HEK293 (cell line): ENCODE data around the gene DCLK3.

Source experiments
- CTCF ChIA-PET: fragments of 350-600 bp; formaldehyde crosslinking; extraction: SDS; loops from one replicate; lab custom pipeline; 2021; ENCODE audit warnings: antibody characterized with exemption; lab: Yijun Ruan, JAX
- POLR2A ChIA-PET: fragments of 300-600 bp; formaldehyde crosslinking; extraction: SDS; loops from one replicate; lab custom pipeline; 2020; ENCODE audit warnings: antibody characterized with exemption, inconsistent platforms; lab: Yijun Ruan, JAX
- H3K27ac ChIP-seq: fragments of 200-500 bp; sonication (Bioruptor generic); 2 replicates; pipeline ENCODE4 v1.5.1; 2014; ENCODE audit warnings: low read depth, low read length, control low read depth, inconsistent platforms; ENCODE audit errors: extremely low read depth
- H3K36me3 ChIP-seq, 2 experiments: fragments of 200-500 bp in 1 of 2; sonication (Bioruptor generic) in 1 of 2; 1 replicate in 1 of 2; 2 replicates in 1 of 2; pipeline ENCODE4 v1.5.1; 2014 to 2017; ENCODE audit warnings: inconsistent platforms in 2 of 2, low read length in 2 of 2; ENCODE audit not compliant: control insufficient read depth in 2 of 2, insufficient read depth in 1 of 2
- H3K4me1 ChIP-seq: fragments of 200-500 bp; sonication (Bioruptor generic); 2 replicates; pipeline ENCODE4 v1.5.1; 2014; ENCODE audit warnings: mild to moderate bottlenecking, low read length, inconsistent platforms; ENCODE audit not compliant: control insufficient read depth, insufficient read depth
- H3K4me3 ChIP-seq: 2 replicates; pipeline ENCODE4 v1.5.1; 2011; ENCODE audit warnings: low read depth, mild to moderate bottlenecking, control low read depth, low read length, moderate library complexity
- H3K9me3 ChIP-seq: fragments of 200-500 bp; sonication (Bioruptor generic); 2 replicates; pipeline ENCODE4 v1.5.1; 2014; ENCODE audit warnings: low read depth, low read length, inconsistent platforms; ENCODE audit not compliant: control insufficient read depth, insufficient read depth
- GLI4 ChIP-seq: fragments of 450-650 bp; formaldehyde crosslinking; IDR thresholded peaks from 2 replicates; pipeline ENCODE4 v1.5.1; 2016; ENCODE audit warnings: missing biosample characterization, missing genetic modification characterization
- ZBTB44 ChIP-seq: fragments of 450-650 bp; IDR thresholded peaks from 2 replicates; pipeline ENCODE4 v1.5.1; 2018; ENCODE audit warnings: missing biosample characterization, mild to moderate bottlenecking, missing genetic modification characterization
- ZIC2 ChIP-seq: fragments of 450-650 bp; formaldehyde crosslinking; IDR thresholded peaks from 2 replicates; pipeline ENCODE4 v1.5.1; 2016; ENCODE audit warnings: missing biosample characterization, missing genetic modification characterization
- ZNF138 ChIP-seq: fragments of 450-650 bp; formaldehyde crosslinking; IDR thresholded peaks from 2 replicates; pipeline ENCODE4 v1.5.1; 2016; ENCODE audit warnings: missing biosample characterization, missing genetic modification characterization, borderline replicate concordance
- ZNF169 ChIP-seq: fragments of 450-650 bp; formaldehyde crosslinking; IDR thresholded peaks from 2 replicates; pipeline ENCODE4 v1.5.1; 2016; ENCODE audit warnings: missing biosample characterization, missing genetic modification characterization
- ZNF221 ChIP-seq: fragments of 450-650 bp; formaldehyde crosslinking; IDR thresholded peaks from 2 replicates; pipeline ENCODE4 v1.5.1; 2017; ENCODE audit warnings: missing biosample characterization, missing genetic modification characterization, borderline replicate concordance
- ZNF26 ChIP-seq: fragments of 450-650 bp; formaldehyde crosslinking; IDR thresholded peaks from 2 replicates; pipeline ENCODE4 v1.5.1; 2016; ENCODE audit warnings: missing biosample characterization, missing genetic modification characterization
- ZNF596 ChIP-seq: fragments of 450-650 bp; IDR thresholded peaks from 2 replicates; pipeline ENCODE4 v1.5.0; 2018; ENCODE audit warnings: missing biosample characterization, mild to moderate bottlenecking, missing genetic modification characterization, moderate library complexity
- ZNF692 ChIP-seq: fragments of 450-650 bp; formaldehyde crosslinking; IDR thresholded peaks from 2 replicates; pipeline ENCODE4 v1.5.1; 2016; ENCODE audit warnings: missing biosample characterization, missing genetic modification characterization
- ZNF747 ChIP-seq: fragments of 450-650 bp; formaldehyde crosslinking; IDR thresholded peaks from 2 replicates; pipeline ENCODE4 v1.5.1; 2016; ENCODE audit warnings: missing biosample characterization, missing genetic modification characterization
- ZNF777 ChIP-seq: fragments of 450-650 bp; formaldehyde crosslinking; IDR thresholded peaks from 2 replicates; pipeline ENCODE4 v1.5.1; 2017; ENCODE audit warnings: missing biosample characterization, missing genetic modification characterization, borderline replicate concordance
- ZNF837 ChIP-seq: fragments of 450-650 bp; formaldehyde crosslinking; IDR thresholded peaks from 2 replicates; pipeline ENCODE4 v1.5.1; 2016; ENCODE audit warnings: missing biosample characterization, missing genetic modification characterization
- TF ChIP-seq, protein P1 (sequence below): fragments of 450-650 bp; formaldehyde crosslinking; IDR thresholded peaks from 2 replicates; pipeline ENCODE4 v1.5.1; 2016; ENCODE audit warnings: missing biosample characterization, missing genetic modification characterization, borderline replicate concordance

DCLK3 gene

GRCh38 chr3:36743826-36744225 lies 20.5 kb downstream of the DCLK3 start:
- TF ChIP-seq GLI4 (tag by site-specific recombination), result no peak
- H3K9me3 ChIP-seq, result no peaks in the 10 kb centered on the region
- CTCF ChIA-PET, result no interaction called here
- no peaks in the 10 kb centered on the region for H3K36me3 ChIP-seq
- H3K4me1 ChIP-seq, result no peaks in the 10 kb centered on the region
- POLR2A ChIA-PET, result interaction anchor here (0.6 kb wide), 1 partner anchor 30 kb away, joined by 4 read pairs; no protein-coding TSS in a partner anchor
- no peak overlapping the region for H3K4me3 ChIP-seq
- no peak overlapping the region for H3K27ac ChIP-seq

- no peaks in the 10 kb centered on the region for H3K36me3 ChIP-seq
- CTCF ChIA-PET, result interaction anchor here (1.4 kb wide), 1 partner anchor 127 kb away, joined by 7 read pairs; no protein-coding TSS in a partner anchor
- no peak for TF ChIP-seq ZBTB44 (tag by site-specific recombination)
- no peak for TF ChIP-seq ZNF837
- no peak for TF ChIP-seq ZIC2 (tag by site-specific recombination)
- no peak for TF ChIP-seq ZNF221
- no peak for TF ChIP-seq ZNF747 (tag by site-specific recombination)
- TF ChIP-seq ZNF26 (tag by site-specific recombination), result no peak
- TF ChIP-seq ZNF138 (tag by site-specific recombination), result no peak
- TF ChIP-seq, protein P1, sequence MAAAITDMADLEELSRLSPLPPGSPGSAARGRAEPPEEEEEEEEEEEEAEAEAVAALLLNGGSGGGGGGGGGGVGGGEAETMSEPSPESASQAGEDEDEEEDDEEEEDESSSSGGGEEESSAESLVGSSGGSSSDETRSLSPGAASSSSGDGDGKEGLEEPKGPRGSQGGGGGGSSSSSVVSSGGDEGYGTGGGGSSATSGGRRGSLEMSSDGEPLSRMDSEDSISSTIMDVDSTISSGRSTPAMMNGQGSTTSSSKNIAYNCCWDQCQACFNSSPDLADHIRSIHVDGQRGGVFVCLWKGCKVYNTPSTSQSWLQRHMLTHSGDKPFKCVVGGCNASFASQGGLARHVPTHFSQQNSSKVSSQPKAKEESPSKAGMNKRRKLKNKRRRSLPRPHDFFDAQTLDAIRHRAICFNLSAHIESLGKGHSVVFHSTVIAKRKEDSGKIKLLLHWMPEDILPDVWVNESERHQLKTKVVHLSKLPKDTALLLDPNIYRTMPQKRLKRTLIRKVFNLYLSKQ, result no peak
- no peak overlapping the region for H3K4me3 ChIP-seq
- H3K4me1 ChIP-seq, result no peaks in the 10 kb centered on the region
- H3K9me3 ChIP-seq, result no peaks in the 10 kb centered on the region
- POLR2A ChIA-PET, result no interaction called here
- H3K27ac ChIP-seq, result no peak overlapping the region
These were observed 23.1 kb downstream of the DCLK3 start for GRCh38 chr3:36741285-36741684.

DNA sequence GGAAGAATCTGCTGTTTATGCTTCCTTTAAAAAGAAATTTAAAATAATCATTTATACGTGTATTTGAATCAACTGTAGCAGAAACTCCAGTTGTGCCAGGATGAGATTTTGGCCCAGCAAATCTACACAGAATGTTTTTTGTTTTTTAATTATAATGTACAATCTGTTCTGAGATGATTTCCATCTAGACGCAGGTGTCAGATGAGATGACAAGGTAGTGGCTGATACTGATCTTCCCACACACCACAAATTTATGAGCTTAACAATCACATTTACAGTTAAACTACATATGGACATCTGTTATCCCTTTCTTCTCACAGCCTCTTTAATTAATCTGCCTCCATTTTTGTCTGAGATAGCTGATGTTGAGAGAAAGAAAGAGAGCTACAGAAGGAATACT lies 23.6 kb downstream of the DCLK3 start:
- ChIA-PET CTCF (interaction anchor here (0.8 to 1.0 kb wide), 3 partner anchors 74 to 1234 kb away, joined by 3 to 6 read pairs (median 3); no protein-coding TSS in a partner anchor), POLR2A (no interaction called here)
- no peak overlapping the region for H3K27ac ChIP-seq
- no peaks in the 10 kb centered on the region for H3K4me1 ChIP-seq
- TF ChIP-seq ZNF692 (no peak), ZNF169 (tag by site-specific recombination) (no peak), ZNF777 (tag by site-specific recombination) (no peak), ZNF596 (tag by site-specific recombination) (no peak)
- no peaks in the 10 kb centered on the region for H3K36me3 ChIP-seq
- H3K4me3 ChIP-seq, result no peak overlapping the region
- H3K9me3 ChIP-seq, result no peaks in the 10 kb centered on the region
